GM18519 (cell line): ENCODE data around the gene CCNI.
A peak's percentile ranks its signal among the peaks of the same experiment; 100 is the strongest.
"Not testable (repeated sequence)": the region's sequence is repeated elsewhere in the genome, so short reads cannot be mapped to it uniquely, and the experiment has no call there.

ENCODE experiments used
- ATAC-seq: cut with Tn5 transposase; IDR thresholded peaks from one replicate; pipeline ENCODE4 v1.9.1; 2021; ENCODE audit warnings: mild to moderate bottlenecking, moderate library complexity; ENCODE audit not compliant: unreplicated experiment, low FRiP score

The CCNI gene

DNA sequence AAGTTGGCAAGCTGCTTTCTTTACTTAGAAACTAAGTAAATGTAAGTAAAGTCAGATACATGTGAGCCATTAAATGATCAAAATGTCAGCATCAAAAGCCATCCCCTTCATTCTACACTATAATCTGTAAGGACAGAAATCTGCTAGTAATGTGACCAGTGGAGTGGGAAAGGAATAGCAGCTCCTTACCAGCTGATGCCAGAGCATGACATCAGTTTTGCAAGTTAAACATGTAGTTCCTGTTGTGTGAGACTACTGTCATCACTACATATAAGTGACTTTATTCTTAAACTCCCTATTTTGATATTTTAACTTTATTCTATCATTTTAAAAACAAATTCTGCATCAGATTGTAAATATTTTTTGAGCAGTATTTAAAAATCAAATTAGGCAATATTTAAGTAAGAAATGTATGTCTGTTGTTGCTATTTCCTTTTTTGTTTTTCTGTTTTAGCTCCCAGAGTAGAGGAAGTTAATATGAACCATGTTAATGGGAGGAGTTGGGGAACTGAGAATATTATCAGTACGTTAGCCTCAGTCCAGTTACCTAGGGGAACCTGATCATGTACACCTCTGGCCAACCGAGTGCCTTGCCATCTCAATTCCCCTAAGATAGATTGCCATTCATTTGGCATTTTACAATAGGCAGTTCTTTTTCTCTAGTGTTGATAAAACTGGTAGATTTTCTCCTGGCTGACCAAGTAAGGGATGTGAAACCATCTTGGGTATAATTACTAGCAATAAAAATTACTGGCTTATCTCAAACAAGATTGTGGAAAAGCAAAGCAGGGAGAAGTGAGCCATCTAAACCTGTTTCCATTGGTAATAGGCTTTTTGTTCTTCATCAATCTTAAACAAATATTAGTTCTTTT, 34.7 kb downstream of the CCNI start:
- no peak for ATAC-seq

DNA sequence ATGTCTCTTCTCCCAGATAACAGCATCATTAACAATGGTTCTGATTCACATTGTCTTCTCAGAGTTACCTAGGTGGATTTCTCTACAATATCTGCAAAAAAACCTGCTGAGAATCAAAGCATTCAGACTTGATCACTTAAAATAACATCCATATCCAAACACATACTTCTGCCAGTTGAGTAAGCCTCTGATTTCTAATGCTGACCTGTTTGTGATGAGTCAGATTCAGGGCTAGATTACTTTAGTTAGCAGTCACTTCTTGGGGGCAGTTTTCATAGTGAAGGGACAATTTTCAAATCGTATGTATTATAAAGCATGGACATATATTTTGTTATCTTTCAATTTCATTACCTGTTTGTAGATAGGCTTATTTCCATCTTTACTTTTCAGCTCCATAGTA, 35.5 kb downstream of the CCNI start:
- no peak for ATAC-seq

DNA sequence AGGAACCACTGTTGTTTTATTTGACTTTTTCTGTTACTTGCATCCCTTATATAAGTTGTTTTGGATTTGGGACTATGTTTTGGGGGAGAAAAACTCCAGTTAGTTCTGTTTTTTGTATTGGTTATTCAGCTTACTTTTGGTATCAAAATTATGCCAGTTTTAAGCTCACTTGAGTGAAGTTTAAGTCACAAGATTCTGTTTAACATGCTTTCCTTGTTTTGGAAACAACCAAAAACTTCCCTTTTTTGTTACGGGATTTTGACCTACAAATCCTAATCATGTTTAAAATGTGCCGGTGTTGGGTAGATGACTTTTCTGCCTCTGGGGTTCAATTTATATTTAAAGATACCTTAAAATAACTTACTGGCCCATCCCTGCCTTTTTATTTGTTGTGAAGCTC, 36.0 kb downstream of the CCNI start:
- ATAC-seq = no peak

DNA sequence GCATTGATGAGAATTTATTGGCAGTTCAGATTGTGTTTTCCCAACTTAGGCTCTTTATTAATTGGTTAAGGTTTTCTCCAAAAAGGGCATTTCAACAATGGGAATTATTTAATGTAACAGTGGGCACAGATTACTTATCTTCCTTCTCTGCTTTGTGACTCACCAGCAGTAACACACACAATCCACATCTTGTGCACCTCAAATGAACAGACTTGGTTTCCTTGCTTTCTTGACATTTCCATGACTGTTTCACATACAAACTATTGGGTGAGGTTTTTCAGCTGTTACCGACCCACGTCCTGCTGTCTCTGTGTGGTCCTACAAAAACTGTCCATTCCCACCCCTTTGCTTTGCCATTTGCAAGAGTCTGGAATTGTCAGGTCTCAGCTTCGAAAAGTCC, 38.1 kb downstream of the CCNI start:
- no peak for ATAC-seq

DNA sequence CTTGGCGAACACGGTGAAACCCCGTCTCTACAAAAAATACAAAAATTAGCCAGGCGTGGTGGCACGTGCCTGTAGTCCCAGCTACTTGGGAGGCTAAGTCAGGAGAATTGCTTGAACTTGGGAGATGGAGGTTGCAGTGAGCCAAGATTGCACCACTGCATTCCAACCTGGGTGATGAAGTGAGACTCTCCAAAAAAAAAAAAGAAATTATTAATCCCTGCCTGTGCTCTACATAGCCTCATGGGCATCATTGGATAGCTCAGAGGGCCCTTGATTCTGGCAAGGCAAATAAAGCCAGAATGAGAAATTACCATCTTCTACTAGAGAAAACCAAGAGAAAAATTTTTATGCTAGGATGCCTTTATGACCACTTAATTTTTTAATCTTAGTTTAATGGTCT, 38.6 kb downstream of the CCNI start:
- not testable (repeated sequence) for ATAC-seq

DNA sequence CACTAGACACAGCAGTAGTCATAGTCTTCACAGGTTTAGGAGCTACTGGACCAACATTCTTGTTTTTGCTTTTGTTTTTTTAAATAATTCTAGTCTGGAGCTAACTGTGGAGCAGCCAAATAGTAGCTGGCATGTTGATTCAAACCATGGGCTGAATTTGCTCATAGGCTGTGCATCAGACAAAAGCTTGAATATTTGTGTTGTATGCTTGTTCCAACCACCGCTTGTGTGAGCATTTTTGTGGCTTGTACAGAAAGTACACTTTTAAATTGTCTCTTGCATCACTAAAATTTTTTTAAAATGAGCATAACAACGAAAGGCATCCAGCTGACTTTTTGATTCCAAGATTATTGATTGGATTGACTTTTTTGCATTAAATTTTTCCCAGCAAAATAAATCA, 39.6 kb downstream of the CCNI start:
- ATAC-seq = no peak

DNA sequence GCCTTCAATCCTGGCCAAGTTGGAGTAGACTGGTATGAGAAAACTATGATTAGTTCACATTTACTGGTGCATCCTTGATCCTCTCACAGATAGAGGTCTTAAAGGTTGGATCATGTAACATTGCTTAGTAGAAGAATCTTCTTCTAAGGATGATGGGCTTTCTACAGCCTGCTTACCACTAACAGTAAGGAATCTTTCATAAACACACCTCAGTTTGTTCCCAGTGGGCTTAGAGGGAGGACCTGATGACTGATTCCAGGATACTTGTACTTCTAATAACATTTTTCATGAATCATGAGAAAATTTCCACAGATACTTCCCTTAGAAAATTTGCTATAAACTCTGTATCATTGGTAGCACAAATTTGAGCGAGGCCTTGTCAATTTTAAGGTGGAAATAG, 40.6 kb downstream of the CCNI start:
- no peak for ATAC-seq

DNA sequence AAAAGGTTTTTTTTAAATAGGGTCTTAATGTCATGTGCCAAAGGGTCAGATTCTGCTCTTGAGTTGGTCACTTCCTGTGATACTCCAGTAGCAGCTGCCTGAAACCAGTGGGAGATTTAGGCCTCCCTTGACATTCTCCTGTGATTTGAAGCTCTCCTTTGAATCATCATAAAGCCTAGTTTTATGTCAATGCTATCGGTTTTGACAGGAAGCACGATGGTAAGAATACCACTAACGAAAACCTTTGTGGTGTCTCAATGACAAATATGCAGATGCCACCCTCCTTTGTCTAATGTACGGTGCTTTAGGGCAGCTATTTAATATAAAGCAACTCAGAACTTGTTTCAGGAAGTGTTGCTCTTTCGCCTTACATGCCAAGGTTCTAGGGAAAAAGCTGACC, 44.2 kb downstream of the CCNI start:
- no peak for ATAC-seq

DNA sequence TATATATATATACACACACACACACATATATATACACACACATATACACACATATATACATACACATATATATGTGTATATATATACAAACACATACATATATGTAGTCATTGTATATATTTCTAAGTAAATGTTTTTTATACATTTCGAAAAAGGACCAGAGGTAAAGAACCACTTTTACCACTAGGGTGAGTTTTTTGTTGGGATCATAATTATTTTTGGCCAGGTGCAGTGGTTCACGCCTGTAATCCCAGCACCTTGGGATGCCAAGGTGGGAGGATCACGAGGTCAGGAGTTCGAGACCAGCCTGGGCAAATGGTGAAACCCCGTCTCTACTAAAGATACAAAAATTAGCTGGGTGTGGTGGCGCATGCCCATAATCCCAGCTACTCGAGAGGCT, 46.0 kb downstream of the CCNI start:
- ATAC-seq = not testable (repeated sequence)

DNA sequence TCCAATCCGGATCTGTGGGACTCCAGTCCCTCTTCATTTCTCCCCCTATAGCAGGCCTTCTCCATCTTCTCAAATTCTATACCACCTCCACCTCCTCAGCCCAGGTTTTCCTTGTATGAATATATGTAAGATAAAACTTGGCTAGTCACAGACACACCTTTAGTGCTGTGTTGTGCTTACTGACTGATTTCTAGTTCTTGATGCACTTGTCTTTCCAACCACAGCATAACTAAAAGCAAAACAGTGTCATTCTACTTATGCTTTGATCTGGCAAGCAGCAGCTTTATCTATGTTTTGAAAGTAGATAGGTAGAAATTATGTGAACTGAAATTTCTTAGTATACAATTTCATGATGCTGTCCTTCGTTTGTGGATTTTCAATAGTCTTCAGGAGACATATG, 47.5 kb downstream of the CCNI start:
- no peak for ATAC-seq

DNA sequence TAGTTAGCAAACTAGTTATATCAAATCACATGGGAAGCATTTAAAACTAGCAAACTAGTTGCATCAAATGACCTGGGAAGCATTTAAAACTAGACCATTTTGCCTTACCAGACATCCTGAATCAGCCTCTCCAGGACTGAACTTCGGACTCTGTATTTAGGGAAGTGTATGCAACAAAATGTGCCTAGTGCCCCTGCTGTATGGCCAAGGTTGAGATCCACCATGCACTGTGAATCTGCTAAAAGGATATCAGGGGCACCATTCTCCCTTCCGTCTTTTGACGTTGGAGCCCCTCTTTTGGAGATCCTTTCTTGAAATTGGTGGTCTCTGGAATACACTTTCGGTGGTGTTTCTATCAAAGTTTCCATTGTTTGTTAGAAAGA, 49.5 kb downstream of the CCNI start:
- ATAC-seq = no peak

DNA sequence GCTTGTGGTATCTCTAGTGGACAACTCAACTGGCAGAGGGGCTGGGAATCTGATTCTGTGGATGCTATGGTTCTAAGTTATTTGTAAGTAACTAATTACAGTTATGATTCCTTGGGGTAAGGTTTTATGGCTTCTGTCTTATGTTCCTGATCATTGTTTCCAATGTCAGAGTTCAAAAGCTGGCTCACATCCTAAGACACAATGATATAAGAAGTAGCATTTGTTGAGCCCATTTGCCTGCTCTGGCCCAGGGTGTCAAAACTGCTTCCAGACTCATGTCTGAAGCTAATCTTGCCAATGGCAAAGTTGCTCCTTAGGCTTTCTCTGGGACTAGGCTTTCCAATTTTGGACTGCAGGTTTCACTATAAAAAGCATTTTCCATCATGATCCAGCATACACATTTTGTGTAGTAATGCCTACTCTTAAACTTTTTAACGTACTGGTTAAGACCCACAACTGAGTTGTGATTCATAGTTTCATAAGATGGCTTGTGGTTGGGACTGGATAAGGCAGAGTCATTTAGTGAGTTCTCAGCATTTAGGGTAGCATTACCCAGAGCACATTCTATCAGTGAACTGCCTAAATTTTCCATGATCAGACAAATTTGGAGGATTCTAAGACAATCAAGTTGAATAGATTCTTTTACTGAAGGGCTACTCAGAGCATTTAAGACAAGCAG, 50.0 kb downstream of the CCNI start:
- peak; percentile 82 for ATAC-seq

DNA sequence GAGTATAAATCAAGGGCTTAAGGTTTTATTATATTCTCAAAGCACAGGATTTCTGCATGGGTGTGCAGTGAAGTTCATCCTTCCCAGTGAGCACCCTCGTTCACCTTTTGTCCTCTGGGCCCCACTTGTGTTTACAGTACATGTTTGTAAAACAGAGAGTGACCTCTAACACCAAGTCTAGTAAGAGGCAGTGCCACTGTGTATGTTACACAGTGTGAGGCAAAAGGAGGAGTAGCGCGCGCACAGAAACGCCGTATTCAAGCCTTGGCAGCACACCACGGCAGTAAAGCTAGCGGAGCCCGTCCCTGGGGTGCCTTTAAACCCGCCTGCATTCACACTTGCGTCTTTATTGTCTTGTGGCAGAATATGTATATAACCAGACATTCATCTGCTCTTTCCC, 51.9 kb downstream of the CCNI start:
- ATAC-seq = no peak

DNA sequence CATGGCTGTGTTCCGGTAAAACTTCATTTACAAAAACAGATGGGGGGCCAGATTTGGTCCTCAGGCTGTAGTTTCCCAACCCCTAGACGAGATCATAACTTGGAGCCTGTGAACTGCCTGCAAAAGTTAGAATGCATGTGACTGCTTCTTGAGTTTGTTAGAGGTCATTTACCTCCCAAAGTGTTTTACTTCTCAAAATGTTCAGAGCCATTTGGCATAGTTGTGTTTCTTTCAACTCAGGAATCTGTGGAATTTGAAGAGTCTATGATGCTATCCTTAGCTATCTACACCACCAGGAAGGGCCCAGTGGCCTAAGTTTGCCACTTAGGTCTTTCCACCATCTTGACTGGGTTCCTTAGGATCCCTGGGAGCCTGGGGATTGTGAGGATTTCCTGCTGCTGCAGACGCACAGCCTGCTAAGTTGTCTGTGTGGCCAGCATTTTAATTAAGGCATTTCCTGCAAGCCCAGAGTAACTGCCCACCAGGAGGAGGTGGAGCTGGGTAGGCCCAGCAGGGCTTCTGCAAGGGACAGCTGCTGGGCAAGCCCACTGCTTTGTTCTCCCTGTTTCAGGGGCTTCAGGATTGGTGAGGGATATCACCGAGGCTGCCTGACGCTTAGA, 53.1 kb downstream of the CCNI start:
- ATAC-seq = no peak

DNA sequence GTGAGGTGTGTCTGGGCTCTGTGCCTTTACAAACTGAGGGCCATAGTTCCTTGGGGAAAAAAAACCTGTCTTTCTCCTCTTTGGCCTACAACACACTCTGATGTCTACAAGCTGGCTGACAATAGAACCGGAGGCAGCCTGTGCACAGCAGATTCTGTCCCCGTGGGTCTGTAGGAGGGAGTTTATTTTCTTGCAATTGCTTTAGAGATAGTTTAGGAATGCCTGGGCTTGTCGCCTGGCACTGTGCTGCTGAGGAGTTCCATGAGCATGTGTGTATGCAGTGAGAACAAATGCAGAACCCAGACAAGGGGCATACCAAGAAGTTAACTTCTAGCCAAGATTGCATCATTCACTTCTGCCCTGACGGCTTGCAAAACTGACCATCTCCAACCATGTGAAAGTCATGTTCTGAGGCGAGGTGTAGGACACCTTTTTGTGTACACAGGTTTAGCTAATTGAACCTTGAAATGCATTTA, 54.1 kb downstream of the CCNI start:
- no peak for ATAC-seq

DNA sequence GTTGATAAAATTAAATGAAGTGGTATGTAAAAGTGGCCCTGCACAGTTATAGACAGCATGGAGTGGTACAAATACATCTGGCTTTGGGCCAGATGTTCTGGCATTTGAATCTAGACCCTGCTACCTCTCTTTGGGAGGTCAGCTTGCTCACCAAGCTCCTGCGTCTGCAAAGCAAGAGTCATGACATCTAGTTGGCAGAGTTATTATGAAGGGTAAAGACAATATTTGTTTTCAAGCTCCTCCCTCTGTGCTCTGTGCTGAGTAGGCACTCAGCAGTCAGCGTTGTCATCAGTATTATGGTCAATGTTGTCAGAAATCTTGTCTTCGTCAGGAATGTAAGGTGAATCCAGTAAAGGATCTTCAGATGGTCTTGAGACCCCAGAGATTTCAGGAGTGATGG, 55.8 kb downstream of the CCNI start:
- ATAC-seq = no peak

DNA sequence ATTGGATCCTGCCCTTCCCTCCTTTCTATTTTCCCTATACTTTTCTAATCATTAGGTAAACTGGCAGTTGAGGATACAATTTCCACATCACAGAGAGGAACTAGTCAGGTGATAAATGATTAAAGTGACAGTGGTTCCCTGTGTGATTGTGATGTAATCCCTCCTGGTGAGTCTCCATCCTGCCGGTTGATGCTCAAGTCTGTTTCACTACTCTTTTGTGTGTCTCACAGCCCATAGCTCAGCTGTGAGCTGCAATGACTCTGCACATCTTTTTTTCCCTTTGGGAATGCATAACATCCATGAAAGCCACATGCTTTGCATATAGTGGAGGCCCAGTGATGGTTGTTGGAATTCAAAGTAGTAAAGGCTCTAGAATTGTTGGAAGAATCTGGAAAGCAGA, 60.4 kb downstream of the CCNI start:
- no peak for ATAC-seq

DNA sequence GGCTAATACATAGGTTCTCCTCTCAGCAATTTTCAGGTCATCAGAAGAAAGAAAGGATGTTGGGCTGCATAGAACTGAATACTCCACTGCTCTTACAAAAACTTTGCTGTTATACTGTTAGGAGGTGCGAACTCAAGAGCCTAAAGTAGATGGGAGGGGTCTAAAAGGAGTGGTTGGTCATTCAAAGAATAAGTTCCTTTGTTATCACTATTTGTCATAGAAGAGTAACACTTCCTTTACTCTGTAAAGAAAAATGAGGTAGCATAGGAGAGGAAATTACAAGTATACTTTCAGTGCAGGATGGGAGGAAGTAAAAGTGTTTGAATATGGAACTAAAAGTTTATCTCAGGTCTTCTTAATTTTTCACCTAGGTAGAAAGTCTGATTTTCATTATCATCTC, 61.5 kb downstream of the CCNI start:
- ATAC-seq = no peak

DNA sequence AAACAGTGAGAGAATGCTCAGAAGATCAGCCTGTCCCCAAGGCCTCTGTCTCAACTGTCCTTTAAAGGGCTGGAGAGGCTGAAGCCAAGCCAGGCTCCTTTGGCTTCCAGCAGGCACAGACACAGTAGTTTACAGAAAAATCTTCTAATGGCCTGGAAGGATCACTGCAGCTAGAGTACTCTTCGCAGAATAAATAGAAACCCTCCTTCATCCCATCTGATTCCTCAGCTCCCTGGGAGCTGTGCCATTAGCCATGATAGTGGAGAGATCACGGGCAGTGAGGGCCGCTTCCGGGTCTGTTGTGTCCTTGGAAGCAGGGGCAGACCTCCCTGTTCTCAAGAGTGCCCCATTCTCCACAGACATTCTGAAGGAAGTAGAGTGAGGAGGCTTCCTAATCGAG, 63.1 kb downstream of the CCNI start:
- no peak for ATAC-seq

DNA sequence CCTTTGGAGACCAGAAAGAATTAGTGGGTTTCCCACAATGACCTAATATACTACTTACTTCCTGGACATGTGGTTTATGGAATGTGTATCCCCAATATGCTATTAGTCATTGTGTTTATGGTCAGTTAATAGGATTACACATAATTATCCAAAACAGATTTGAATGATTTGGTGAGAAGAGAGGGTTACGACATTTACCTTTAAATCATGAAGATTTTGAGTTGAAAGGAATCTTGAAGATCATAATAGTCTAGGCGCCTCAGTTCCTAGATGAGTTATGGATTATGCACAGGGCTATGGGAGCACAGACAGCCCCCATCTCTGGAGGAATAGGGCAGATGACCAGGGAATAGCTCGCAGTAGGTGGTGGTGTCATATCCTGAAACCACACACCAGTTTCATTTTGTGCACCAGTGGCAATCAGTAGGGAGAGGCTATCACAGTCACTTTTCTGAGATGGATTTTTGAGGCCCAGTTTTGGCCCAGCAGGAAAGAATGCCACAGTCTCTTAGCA, 64.9 kb downstream of the CCNI start:
- no peak for ATAC-seq

DNA sequence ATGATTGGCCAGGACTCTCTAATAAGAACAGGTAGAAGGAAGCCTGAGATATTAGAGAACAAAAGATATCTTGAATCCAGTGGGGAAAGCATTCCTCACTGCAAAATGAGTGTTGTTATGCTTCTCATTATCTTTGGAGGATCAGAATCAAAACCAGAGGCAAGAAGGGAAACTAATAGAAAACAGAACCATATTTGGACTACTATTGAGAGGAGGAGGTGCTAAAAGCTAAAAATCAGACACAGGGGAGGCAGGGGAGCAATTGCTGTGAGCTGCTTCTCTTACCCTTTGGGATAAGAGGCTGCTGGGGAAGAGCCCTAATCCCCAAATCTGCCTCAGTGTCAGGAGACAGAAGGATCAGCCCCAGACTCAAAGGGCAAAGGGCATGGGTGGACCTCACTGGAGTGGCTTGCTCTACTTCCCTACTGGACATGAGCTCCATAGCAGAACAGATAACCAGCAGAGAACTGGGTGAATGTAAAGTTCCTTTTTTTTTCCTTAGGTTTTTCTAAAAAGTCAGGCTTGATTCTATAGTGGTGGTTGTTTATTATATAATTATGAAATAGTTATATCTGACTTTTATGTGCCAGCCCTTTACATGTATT, 66.2 kb downstream of the CCNI start:
- ATAC-seq = no peak
